CD4-positive, alpha-beta T cell (primary cell): ENCODE data around the gene SEPTIN8. TPM values are rescaled to one million over a fixed set of nuclear protein-coding genes. Genes with fewer than 3 reads are reported as not detected.

ENCODE experiments used
- ATAC-seq: fragments of 200-7000 bp; cut with Tn5 transposase; one replicate; pipeline ENCODE4 v1.10.0; 2022; ENCODE audit warnings: mild to moderate bottlenecking; ENCODE audit not compliant: poor library complexity
- CTCF ChIA-PET: fragments of 350-600 bp; sonication (Branson Sonifier 250); formaldehyde crosslinking; loops from one replicate; lab custom pipeline; 2021; ENCODE audit warnings: antibody characterized with exemption, inconsistent platforms; lab: Charles Lee
- POLR2A ChIA-PET: fragments of 350-600 bp; sonication (Branson Sonifier 250); formaldehyde crosslinking; loops from one replicate; lab custom pipeline; 2021; ENCODE audit warnings: antibody characterized with exemption, inconsistent platforms; lab: Charles Lee
- DNase-seq, 14 experiments: peaks; one replicate each; pipeline ENCODE4 v3.0.0-alpha.2; 2013 to 2020; ENCODE audit warnings: mixed read lengths in 2 of 14
- H3K27ac ChIP-seq, 2 donors: one replicate each; pipeline versions ENCODE4 v1.5.1 to v1.7.0; 2013; ENCODE audit warnings: low read length in 2 of 2, low read depth in 1 of 2, mild to moderate bottlenecking in 1 of 2
- H3K27me3 ChIP-seq, 2 experiments: 1 replicate in 1 of 2; 2 replicates in 1 of 2; pipeline versions ENCODE4 v1.6.1 to v1.7.0; 2013; ENCODE audit warnings: low read length in 2 of 2, control low read depth in 1 of 2, mild to moderate bottlenecking in 1 of 2, moderate library complexity in 1 of 2; ENCODE audit not compliant: insufficient read depth in 2 of 2, control insufficient read depth in 1 of 2
- H3K36me3 ChIP-seq: one replicate; pipeline ENCODE4 v1.6.1; 2013; ENCODE audit warnings: low read length, control low read depth; ENCODE audit not compliant: insufficient read depth
- H3K4me1 ChIP-seq: one replicate; pipeline ENCODE4 v1.6.1; 2013; ENCODE audit warnings: low read length, control low read depth; ENCODE audit not compliant: insufficient read depth
- H3K4me3 ChIP-seq: one replicate; pipeline ENCODE4 v1.5.1; 2013; ENCODE audit warnings: mild to moderate bottlenecking, low read length, moderate library complexity
- H3K9me3 ChIP-seq, 2 experiments: 1 replicate in 1 of 2; 2 replicates in 1 of 2; pipeline versions ENCODE4 v1.6.1 to v1.7.0; 2013; ENCODE audit warnings: low read length in 2 of 2, mild to moderate bottlenecking in 2 of 2, control low read depth in 1 of 2, moderate library complexity in 1 of 2; ENCODE audit not compliant: control insufficient read depth in 1 of 2, insufficient read depth in 1 of 2
- H3K27ac Mint-ChIP-seq: one replicate; pipeline ENCODE4 v1.8.0; 2020; ENCODE audit warnings: mixed read lengths
- H3K27me3 Mint-ChIP-seq: one replicate; pipeline ENCODE4 v1.8.0; 2021; ENCODE audit warnings: mixed read lengths
- H3K36me3 Mint-ChIP-seq: one replicate; pipeline ENCODE4 v1.8.0; 2021; ENCODE audit warnings: low read depth, mixed read lengths
- H3K4me1 Mint-ChIP-seq: one replicate; pipeline ENCODE4 v1.8.0; 2021; ENCODE audit warnings: low read depth, mixed read lengths
- H3K4me3 Mint-ChIP-seq: one replicate; pipeline ENCODE4 v1.8.0; 2020; ENCODE audit warnings: mild to moderate bottlenecking, mixed read lengths
- H3K9me3 Mint-ChIP-seq: one replicate; pipeline ENCODE4 v1.8.0; 2020; ENCODE audit warnings: mixed read lengths
- CTCF ChIP-seq: fragments of 200-600 bp; IDR thresholded peaks from one replicate; pipeline ENCODE4 v1.8.0; 2022; ENCODE audit warnings: antibody characterized with exemption, mild to moderate bottlenecking
- intact Hi-C, 2 experiments: fragments of 100-400 bp; cut with DNase I in 1 of 2; cut with micrococcal nuclease in 1 of 2; formaldehyde crosslinking; loops; one replicate each; pipeline versions ENCODE4 v1.15.1 to v1.9.0; 2023 to 2025; cut with DNase I, micrococcal nuclease
- total RNA-seq, 174 experiments: library from RNA in 2 of 174; stranded (reverse) in 2 of 174; gene quantifications; one replicate each; pipeline ENCODE4 v1.2.3 and lab custom pipeline; 2021 to 2026

Gene SEPTIN8
- total RNA-seq, 2 experiments from 2014 or later = 4.4 to 5.3 TPM

- Histone ChIP-seq H3K4me1 (peaks cover 24% of the 10 kb centered on the region), H3K27ac (no peak overlapping the region), H3K27me3 (peaks cover 46 to 62% of the 10 kb centered on the region in 2 experiments), H3K36me3 (no peaks in the 10 kb centered on the region), H3K9me3 (peaks cover 0 to 14% of the 10 kb centered on the region in 2 experiments), H3K4me3 (no peak overlapping the region)
- TF ChIP-seq CTCF = no peak
- Mint-ChIP-seq H3K27me3 (peaks cover 75% of the 10 kb centered on the region), H3K4me1 (peaks cover 13% of the 10 kb centered on the region), H3K36me3 (no peaks in the 10 kb centered on the region), H3K4me3 (no peak overlapping the region), H3K27ac (no peak overlapping the region), H3K9me3 (no peaks in the 10 kb centered on the region)
- intact Hi-C loops = no loop called here
- no peak for DNase-seq
- ChIA-PET POLR2A (no interaction called here), CTCF (interaction anchor here (1.5 kb wide), 1 partner anchor 10 kb away, joined by 4 read pairs; no protein-coding TSS in a partner anchor)
- no peak for ATAC-seq
These were observed 48.2 kb upstream of the SEPTIN8 start for GRCh38 chr5:132825033-132825833.

GRCh38 chr5:132824426-132824825, 47.4 kb upstream of the SEPTIN8 start:
- peaks cover 45 to 61% of the 10 kb centered on the region in 2 experiments for H3K27me3 ChIP-seq
- H3K4me3 Mint-ChIP-seq = peak overlapping the region; percentile 11
- ChIA-PET POLR2A (interaction anchor here (0.5 kb wide), 1 partner anchor 295 kb away, joined by 3 read pairs; no protein-coding TSS in a partner anchor), CTCF (no interaction called here)
- H3K36me3 ChIP-seq = no peaks in the 10 kb centered on the region
- H3K36me3 Mint-ChIP-seq = no peaks in the 10 kb centered on the region
- H3K9me3 ChIP-seq = peaks cover 0 to 18% of the 10 kb centered on the region in 2 experiments
- ATAC-seq (no peak), DNase-seq (no peak)
- H3K27ac Mint-ChIP-seq = no peak overlapping the region
- no peak overlapping the region for H3K27ac ChIP-seq
- H3K4me1 Mint-ChIP-seq = peaks cover 13% of the 10 kb centered on the region
- H3K9me3 Mint-ChIP-seq = no peaks in the 10 kb centered on the region
- H3K27me3 Mint-ChIP-seq = peaks cover 73% of the 10 kb centered on the region
- H3K4me3 ChIP-seq = no peak overlapping the region
- intact Hi-C loops = no loop called here
- TF ChIP-seq CTCF = no peak
- H3K4me1 ChIP-seq = peaks cover 26% of the 10 kb centered on the region

GRCh38 chr5:132823481-132824050, 46.5 kb upstream of the SEPTIN8 start:
- no peak overlapping the region for H3K27ac Mint-ChIP-seq
- H3K9me3 Mint-ChIP-seq = no peaks in the 10 kb centered on the region
- peaks cover 13% of the 10 kb centered on the region for H3K4me1 Mint-ChIP-seq
- ChIA-PET CTCF (no interaction called here), POLR2A (interaction anchor here (0.5 kb wide), 1 partner anchor 294 kb away, joined by 3 read pairs; no protein-coding TSS in a partner anchor)
- intact Hi-C loops = no loop called here
- peak overlapping the region; percentile 11 for H3K4me3 Mint-ChIP-seq
- Histone ChIP-seq H3K4me3 (no peak overlapping the region), H3K27me3 (peaks cover 48 to 54% of the 10 kb centered on the region in 2 experiments), H3K9me3 (peaks cover 0 to 20% of the 10 kb centered on the region in 2 experiments), H3K27ac (no peak overlapping the region), H3K36me3 (no peaks in the 10 kb centered on the region), H3K4me1 (peaks cover 28% of the 10 kb centered on the region)
- H3K36me3 Mint-ChIP-seq = no peaks in the 10 kb centered on the region
- TF ChIP-seq CTCF = no peak
- DNase-seq = no peak
- ATAC-seq = no peak
- peaks cover 73% of the 10 kb centered on the region for H3K27me3 Mint-ChIP-seq
